ENCODE results near the gene NPEPPS. TPM values are rescaled to one million over a fixed set of nuclear protein-coding genes. Genes with fewer than 3 reads are reported as not detected.

The NPEPPS gene
- total and polyA plus RNA-seq, 2 experiments from 2014 or later, result 75.0 to 123 TPM

GRCh38 chr17:47649972-47650524 is 119.1 kb downstream of the NPEPPS start:
- H3K27ac ChIP-seq, result peak overlapping the region; percentile 74
- no peak for DNase-seq (ENCODE audit: low read depth in 1 of 2, low spot score in 1 of 2)
- peaks cover 32% of the 10 kb centered on the region for H3K36me3 ChIP-seq
- no peak for TF ChIP-seq CTCF (IDR thresholded peaks at IDR 0.05; ENCODE audit: low read depth, low read length)
- no peaks in the 10 kb centered on the region for H3K9me3 ChIP-seq (ENCODE audit: low read depth)
- H3K4me1 ChIP-seq (ENCODE audit: low read depth), result peaks cover 9% of the 10 kb centered on the region
- peak overlapping the region; percentile 65 for H3K4me3 ChIP-seq
- no peaks in the 10 kb centered on the region for H3K27me3 ChIP-seq

DNA sequence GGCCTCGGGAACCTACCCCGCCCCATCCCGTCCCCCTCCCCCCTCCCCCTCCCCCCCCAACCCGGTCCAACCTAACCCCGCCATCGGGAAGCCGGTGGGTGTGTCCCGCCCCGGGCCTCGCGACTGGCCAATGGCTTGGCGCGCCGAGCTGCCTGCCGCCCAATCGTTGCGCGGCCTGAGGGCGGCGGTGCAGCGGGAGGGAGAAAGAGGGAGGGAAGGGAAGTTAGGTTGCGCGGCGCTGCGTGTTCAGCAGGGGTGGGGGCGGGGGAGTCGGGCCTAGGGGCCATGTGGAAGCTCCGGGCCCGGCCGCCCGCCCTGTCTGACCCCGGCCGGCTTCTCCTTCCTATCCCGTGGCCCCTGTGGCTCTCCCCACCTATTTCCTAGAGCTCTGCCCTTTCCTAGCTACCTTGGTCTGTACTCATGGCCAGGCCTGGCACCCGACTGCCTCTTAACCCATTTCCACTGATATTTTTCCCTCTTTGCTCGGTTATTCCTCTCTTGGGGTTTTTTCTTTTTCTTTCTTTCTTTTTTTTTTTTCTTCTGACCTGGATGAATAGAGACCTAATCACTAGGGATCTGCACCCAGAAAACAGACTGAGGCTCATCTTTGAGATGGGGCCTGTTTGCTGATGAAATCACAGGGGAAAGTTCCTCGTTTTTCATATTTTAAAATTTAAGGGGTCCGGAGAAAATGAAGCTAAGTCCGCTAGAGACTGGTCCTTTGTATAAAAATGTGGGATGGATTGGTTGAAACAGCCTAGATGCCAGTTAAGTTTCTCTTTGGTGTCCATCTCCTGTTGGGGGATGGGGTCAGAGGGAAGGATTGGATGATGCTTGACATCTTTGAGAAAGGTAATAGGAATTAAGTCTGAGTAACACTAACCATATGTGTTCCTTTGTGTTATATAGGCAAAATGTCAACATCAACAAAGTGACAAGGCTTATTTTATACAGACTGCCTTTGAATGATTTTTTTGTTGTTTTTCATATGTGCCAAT is 119.9 kb downstream of the NPEPPS start:
- Histone ChIP-seq H3K36me3 (peaks cover 40% of the 10 kb centered on the region), H3K9me3 (ENCODE audit: low read depth) (no peaks in the 10 kb centered on the region), H3K27ac (no peak overlapping the region)

DNA sequence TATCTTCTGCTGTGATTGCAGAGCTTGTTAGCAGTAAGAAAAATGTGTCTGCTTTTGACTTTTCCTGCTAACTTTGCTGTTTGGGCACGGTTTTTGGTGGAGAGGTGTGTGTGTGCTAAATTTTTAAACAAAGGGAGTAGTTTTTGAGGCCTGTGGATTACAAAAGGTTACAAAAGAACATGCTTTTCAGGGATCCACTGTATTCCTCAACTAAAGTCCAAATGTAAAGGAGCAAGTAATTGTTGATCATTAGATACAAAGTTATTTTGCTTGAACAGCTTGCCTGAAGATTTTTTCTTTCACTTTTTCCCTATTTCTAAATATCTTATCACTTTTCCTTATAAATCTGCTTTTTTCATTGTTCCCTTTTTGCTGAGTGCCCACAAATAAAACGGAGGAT is 120.8 kb downstream of the NPEPPS start:
- no peaks in the 10 kb centered on the region for H3K27me3 ChIP-seq
- peak overlapping the region; percentile 65 for H3K4me3 ChIP-seq
- no peak for DNase-seq (ENCODE audit: low read depth in 1 of 2, low spot score in 1 of 2)
- TF ChIP-seq CTCF (IDR thresholded peaks at IDR 0.05; ENCODE audit: low read depth, low read length), result no peak
- H3K36me3 ChIP-seq, result peaks cover 49% of the 10 kb centered on the region
- no peak overlapping the region for H3K27ac ChIP-seq
- no peaks in the 10 kb centered on the region for H3K9me3 ChIP-seq (ENCODE audit: low read depth)
- peaks cover 9% of the 10 kb centered on the region for H3K4me1 ChIP-seq (ENCODE audit: low read depth)

More for the DNA sequence above, 119.9 kb downstream of the NPEPPS start:
- Histone ChIP-seq H3K4me1 (ENCODE audit: low read depth) (peaks cover 9% of the 10 kb centered on the region), H3K27me3 (no peaks in the 10 kb centered on the region), H3K4me3 (peak overlapping the region; percentile 65)
- DNase-seq (ENCODE audit: low read depth in 1 of 2, low spot score in 1 of 2), result peak; percentile 96 to 99
- no peak for TF ChIP-seq CTCF (IDR thresholded peaks at IDR 0.05; ENCODE audit: low read depth, low read length)

DNA sequence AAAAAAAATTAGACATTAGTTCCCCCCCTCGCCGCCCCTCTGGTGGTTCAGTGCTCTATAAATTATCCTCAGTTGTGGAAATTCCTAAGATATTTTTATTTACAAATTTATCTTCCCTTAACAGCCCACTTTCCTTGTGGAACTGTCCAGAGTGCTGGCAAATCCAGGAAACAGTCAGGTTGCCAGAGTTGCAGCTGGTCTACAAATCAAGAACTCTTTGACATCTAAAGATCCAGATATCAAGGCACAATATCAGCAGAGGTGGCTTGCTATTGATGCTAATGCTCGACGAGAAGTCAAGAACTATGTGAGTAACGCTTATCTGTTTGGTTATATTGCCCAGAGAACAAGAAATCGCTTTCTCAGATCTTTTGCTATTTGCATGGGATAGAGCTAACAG is 121.7 kb downstream of the NPEPPS start:
- TF ChIP-seq CTCF (IDR thresholded peaks at IDR 0.05; ENCODE audit: low read depth, low read length), result no peak
- H3K36me3 ChIP-seq, result peaks cover 58% of the 10 kb centered on the region

GRCh38 chr17:47653442-47653841 is 122.5 kb downstream of the NPEPPS start:
- Histone ChIP-seq H3K27me3 (no peaks in the 10 kb centered on the region), H3K36me3 (peaks cover 66% of the 10 kb centered on the region), H3K4me1 (ENCODE audit: low read depth) (peaks cover 9% of the 10 kb centered on the region), H3K4me3 (no peak overlapping the region), H3K27ac (no peak overlapping the region), H3K9me3 (ENCODE audit: low read depth) (no peaks in the 10 kb centered on the region)
- no peak for DNase-seq (ENCODE audit: low read depth in 1 of 2, low spot score in 1 of 2)
- TF ChIP-seq CTCF (IDR thresholded peaks at IDR 0.05; ENCODE audit: low read depth, low read length), result no peak

More for the DNA sequence above, 121.7 kb downstream of the NPEPPS start:
- Histone ChIP-seq H3K27me3 (no peaks in the 10 kb centered on the region), H3K9me3 (ENCODE audit: low read depth) (no peaks in the 10 kb centered on the region), H3K4me1 (ENCODE audit: low read depth) (peaks cover 9% of the 10 kb centered on the region), H3K27ac (no peak overlapping the region), H3K4me3 (no peak overlapping the region)
- DNase-seq (ENCODE audit: low read depth in 1 of 2, low spot score in 1 of 2), result peak in 1 of 2 donors; percentile 27

Measured in cardiac muscle cell (in vitro differentiated cells and primary cell).